ENCODE measurements around the gene THOC1. TPM values are rescaled to one million over a fixed set of nuclear protein-coding genes. Genes with fewer than 3 reads are reported as not detected.

The THOC1 gene
- total RNA-seq, 2 donors from 2014 or later = 16.6 to 17.3 TPM

- DNase-seq = no peak
- no peak for ATAC-seq
- intact Hi-C loops (cut with DNase I) = no loop called here
These were observed 88.3 kb downstream of the THOC1 start for GRCh38 chr18:179499-179898.

- DNase-seq = no peak
- intact Hi-C loops (cut with DNase I) = no loop called here
- ATAC-seq = no peak
These were observed 95.5 kb downstream of the THOC1 start for GRCh38 chr18:172361-172760.

Other genes starting within 250 kb of the THOC1 start
- gene TUBB8B, start 218.4 kb downstream of the THOC1 start, total RNA-seq = not detected
- gene USP14, start 109.5 kb downstream of the THOC1 start, total RNA-seq = 10 to 100 TPM; 42.6 to 47.2 TPM
- gene COLEC12, start 232.7 kb upstream of the THOC1 start, total RNA-seq = 10 to 100 TPM; 14.2 to 25.1 TPM